ENCODE data around the gene GPR135.

The GPR135 gene

GRCh38 chr14:59438195-59438647 is 27.0 kb downstream of the GPR135 start:
- Histone ChIP-seq H3F3A (ENCODE audit: control insufficient read depth, insufficient read depth) (no peaks in the 10 kb centered on the region), H4K20me1 (ENCODE audit: control insufficient read depth, insufficient read depth, low read depth, low read length) (no peaks in the 10 kb centered on the region), H3K9me2 (replicated peaks; ENCODE audit: control insufficient read depth, low read length) (no peaks in the 10 kb centered on the region), H3K4me2 (ENCODE audit: low read length) (no peak overlapping the region), H3K9me3 (ENCODE audit: control insufficient read depth, insufficient read depth, low read length) (no peaks in the 10 kb centered on the region), H3K27ac (ENCODE audit: low read depth, low read length) (no peak overlapping the region), H3K79me2 (ENCODE audit: control insufficient read depth, low read length) (no peaks in the 10 kb centered on the region), H3K4me3 (ENCODE audit: low read length) (no peak overlapping the region), H3K27me3 (ENCODE audit: control insufficient read depth, low read length) (no peaks in the 10 kb centered on the region), H3K36me3 (ENCODE audit: control insufficient read depth, low read length) (no peaks in the 10 kb centered on the region), H3K4me1 (ENCODE audit: control insufficient read depth, low read length) (peaks cover 9% of the 10 kb centered on the region)
- TF ChIP-seq CTCF (IDR thresholded peaks at IDR 0.05; ENCODE audit: low read depth, low read length, poor library complexity, severe bottlenecking) (no peak), EZH2phosphoT487 (IDR thresholded peaks at IDR 0.05; ENCODE audit: borderline replicate concordance, low read length) (no peak)

- H3K36me3 ChIP-seq (ENCODE audit: control insufficient read depth, low read length): no peaks in the 10 kb centered on the region
- no peaks in the 10 kb centered on the region for H3K9me2 ChIP-seq (replicated peaks; ENCODE audit: control insufficient read depth, low read length)
- no peak overlapping the region for H3K4me3 ChIP-seq (ENCODE audit: low read length)
- H3K4me2 ChIP-seq (ENCODE audit: low read length): no peak overlapping the region
- TF ChIP-seq CTCF (IDR thresholded peaks at IDR 0.05; ENCODE audit: low read depth, low read length, poor library complexity, severe bottlenecking) (no peak), EZH2phosphoT487 (IDR thresholded peaks at IDR 0.05; ENCODE audit: borderline replicate concordance, low read length) (no peak)
- no peaks in the 10 kb centered on the region for H3F3A ChIP-seq (ENCODE audit: control insufficient read depth, insufficient read depth)
- H3K79me2 ChIP-seq (ENCODE audit: control insufficient read depth, low read length): no peaks in the 10 kb centered on the region
- H4K20me1 ChIP-seq (ENCODE audit: control insufficient read depth, insufficient read depth, low read depth, low read length): no peaks in the 10 kb centered on the region
- no peaks in the 10 kb centered on the region for H3K27me3 ChIP-seq (ENCODE audit: control insufficient read depth, low read length)
- no peaks in the 10 kb centered on the region for H3K4me1 ChIP-seq (ENCODE audit: control insufficient read depth, low read length)
- H3K9me3 ChIP-seq (ENCODE audit: control insufficient read depth, insufficient read depth, low read length): no peaks in the 10 kb centered on the region
- no peak overlapping the region for H3K27ac ChIP-seq (ENCODE audit: low read depth, low read length)
Measured at GRCh38 chr14:59435987-59436386, 29.2 kb downstream of the GPR135 start.

- no peaks in the 10 kb centered on the region for H3K36me3 ChIP-seq (ENCODE audit: control insufficient read depth, low read length)
- H3K27ac ChIP-seq (ENCODE audit: low read depth, low read length): no peak overlapping the region
- no peak overlapping the region for H3K4me2 ChIP-seq (ENCODE audit: low read length)
- no peaks in the 10 kb centered on the region for H3K9me3 ChIP-seq (ENCODE audit: control insufficient read depth, insufficient read depth, low read length)
- H4K20me1 ChIP-seq (ENCODE audit: control insufficient read depth, insufficient read depth, low read depth, low read length): no peaks in the 10 kb centered on the region
- no peaks in the 10 kb centered on the region for H3K79me2 ChIP-seq (ENCODE audit: control insufficient read depth, low read length)
- no peaks in the 10 kb centered on the region for H3F3A ChIP-seq (ENCODE audit: control insufficient read depth, insufficient read depth)
- no peaks in the 10 kb centered on the region for H3K27me3 ChIP-seq (ENCODE audit: control insufficient read depth, low read length)
- no peaks in the 10 kb centered on the region for H3K4me1 ChIP-seq (ENCODE audit: control insufficient read depth, low read length)
- no peak overlapping the region for H3K4me3 ChIP-seq (ENCODE audit: low read length)
- TF ChIP-seq CTCF (IDR thresholded peaks at IDR 0.05; ENCODE audit: low read depth, low read length, poor library complexity, severe bottlenecking) (no peak), EZH2phosphoT487 (IDR thresholded peaks at IDR 0.05; ENCODE audit: borderline replicate concordance, low read length) (no peak)
- H3K9me2 ChIP-seq (replicated peaks; ENCODE audit: control insufficient read depth, low read length): no peaks in the 10 kb centered on the region
Measured at GRCh38 chr14:59435101-59435500, 30.1 kb downstream of the GPR135 start.
